Measurements from ENCODE around the gene NPSR1.
"Not testable (repeated sequence)": the region's sequence is repeated elsewhere in the genome, so short reads cannot be mapped to it uniquely, and the experiment has no call there.

The NPSR1 gene

DNA sequence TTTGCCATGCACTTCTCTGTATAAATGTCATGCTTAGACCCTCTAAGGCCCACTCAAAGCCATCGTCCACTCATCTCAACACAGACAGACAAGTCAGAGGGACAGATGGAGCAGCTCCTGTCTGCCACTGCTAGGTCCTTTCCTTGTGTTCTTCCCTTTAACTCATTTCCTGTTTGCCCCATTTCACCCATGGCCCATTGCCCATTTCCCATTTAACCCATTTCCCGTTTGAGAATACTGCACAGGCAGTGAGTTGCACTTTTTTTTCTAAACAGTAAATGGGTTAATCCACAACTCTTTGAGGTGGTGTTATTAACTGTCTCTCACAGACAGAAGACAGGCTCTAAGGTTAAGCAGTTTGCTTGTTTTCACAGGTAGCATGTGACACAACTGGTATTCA is 179.3 kb downstream of the NPSR1 start:
- DNase-seq (ENCODE audit: low spot score) = no peak

GRCh38 chr7:34837801-34838201 is 179.8 kb downstream of the NPSR1 start:
- DNase-seq (ENCODE audit: low spot score) = no peak

GRCh38 chr7:34838329-34838728 is 180.3 kb downstream of the NPSR1 start:
- no peak for DNase-seq (ENCODE audit: low spot score)

DNA sequence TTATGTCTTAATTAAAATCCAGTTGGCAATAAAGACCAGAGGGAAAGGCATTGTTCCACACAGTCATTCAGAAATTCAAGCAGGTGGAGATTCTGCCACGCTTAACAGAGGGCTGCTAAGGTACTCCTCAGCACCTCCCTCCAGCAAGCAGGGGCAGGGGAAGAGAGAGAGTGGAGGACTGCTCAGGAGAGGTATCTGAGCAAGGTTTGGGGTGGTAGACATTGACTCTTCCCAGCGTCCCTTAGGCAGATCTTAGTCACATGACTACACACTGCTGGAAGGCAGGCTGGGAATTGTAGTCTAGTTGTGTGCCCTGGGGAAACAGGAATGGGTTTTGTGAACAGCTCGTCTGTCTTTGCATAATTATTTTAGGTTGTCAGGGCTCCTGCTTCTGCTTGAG is 181.6 kb downstream of the NPSR1 start:
- DNase-seq (ENCODE audit: low spot score) = no peak

DNA sequence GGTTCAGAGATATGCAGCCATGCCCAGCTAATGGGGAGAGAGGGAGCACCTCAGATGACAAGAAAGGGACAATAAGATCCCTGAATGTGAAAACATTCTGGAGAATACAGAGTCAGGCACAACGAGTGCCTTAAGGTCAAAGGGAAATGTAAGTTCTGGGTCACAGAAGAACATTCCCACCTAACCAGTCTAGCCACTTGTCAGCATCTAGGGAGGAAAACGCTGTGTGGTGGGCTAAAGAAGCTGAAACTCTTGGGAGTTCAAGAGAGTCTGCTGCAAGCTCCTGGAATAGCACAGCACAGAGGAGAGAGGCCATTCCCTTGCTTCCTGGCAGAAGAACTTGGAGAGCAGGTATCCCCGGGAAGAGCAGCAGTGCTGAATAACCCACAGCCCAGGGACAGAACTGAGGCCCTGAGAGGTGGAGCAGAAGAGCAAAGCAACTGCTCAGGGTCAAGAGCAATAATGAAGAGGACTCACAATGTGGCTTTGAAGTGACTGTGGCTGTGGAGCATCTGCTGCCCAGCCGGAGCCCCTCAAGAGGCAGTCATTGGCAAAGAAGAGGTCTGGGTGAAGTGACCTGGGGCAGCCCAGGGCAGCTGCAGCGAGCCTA is 182.3 kb downstream of the NPSR1 start:
- no peak for DNase-seq (ENCODE audit: low spot score)

- DNase-seq (ENCODE audit: low spot score) = no peak
Measured at GRCh38 chr7:34841326-34841725, 183.3 kb downstream of the NPSR1 start.

- DNase-seq (ENCODE audit: low spot score) = no peak
Measured at GRCh38 chr7:34842782-34843181, 184.8 kb downstream of the NPSR1 start.

GRCh38 chr7:34844406-34844805 is 186.4 kb downstream of the NPSR1 start:
- no peak for DNase-seq (ENCODE audit: low spot score)

- no peak for DNase-seq (ENCODE audit: low spot score)
Measured at GRCh38 chr7:34844936-34845665, 187.1 kb downstream of the NPSR1 start.

DNA sequence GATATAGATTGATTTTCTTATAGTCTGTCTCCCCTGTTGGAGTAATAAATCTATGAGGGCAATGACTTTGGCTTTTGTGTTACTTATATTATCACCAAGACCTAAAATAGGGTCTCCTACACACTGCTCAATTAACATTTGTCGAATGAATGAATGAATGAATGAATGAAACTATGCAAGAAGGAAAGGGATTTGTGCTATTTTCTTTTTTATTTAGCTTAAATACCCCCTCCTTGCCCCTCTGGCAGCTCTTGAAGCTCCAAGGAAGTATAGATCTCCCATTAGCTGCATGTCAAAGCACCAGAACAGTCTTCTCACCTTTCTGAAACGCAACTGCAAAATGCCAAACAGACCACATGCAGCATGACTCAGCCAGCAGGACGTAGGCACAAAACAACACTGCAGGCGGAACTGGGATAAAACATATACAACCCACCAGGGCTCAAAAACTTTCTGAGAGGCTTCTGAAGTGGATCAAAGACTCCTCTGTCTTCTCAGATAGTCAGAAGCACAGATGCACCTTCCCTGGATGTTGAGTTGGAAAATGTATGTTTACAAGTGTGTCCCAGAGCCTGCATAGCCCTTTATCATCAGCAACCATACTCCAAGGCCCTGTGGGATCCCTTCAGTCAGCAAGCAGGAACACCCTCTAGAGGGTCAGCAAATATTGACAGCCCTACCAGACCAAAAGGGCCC is 187.8 kb downstream of the NPSR1 start:
- no peak for DNase-seq (ENCODE audit: low spot score)

GRCh38 chr7:34846976-34847375 is 189.0 kb downstream of the NPSR1 start:
- DNase-seq (ENCODE audit: low spot score) = no peak

DNA sequence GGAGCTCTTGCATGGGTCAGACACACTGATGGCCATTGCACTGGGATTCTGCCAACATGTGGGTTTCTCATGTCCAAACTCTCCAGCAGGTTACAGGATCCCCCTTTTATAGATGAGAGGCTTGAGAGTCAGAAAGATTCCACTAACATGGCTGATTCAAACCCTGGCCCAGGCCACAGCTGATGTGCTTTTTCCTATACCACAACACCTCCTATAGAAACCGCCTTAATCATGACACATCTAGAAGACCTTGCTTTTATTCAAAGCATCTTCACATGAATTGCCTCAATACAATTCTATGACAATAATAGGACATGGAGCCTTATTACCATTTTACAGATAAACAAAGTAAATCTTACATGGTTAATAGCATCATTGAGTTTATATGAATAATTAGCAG is 190.7 kb downstream of the NPSR1 start:
- no peak for DNase-seq (ENCODE audit: low spot score)

DNA sequence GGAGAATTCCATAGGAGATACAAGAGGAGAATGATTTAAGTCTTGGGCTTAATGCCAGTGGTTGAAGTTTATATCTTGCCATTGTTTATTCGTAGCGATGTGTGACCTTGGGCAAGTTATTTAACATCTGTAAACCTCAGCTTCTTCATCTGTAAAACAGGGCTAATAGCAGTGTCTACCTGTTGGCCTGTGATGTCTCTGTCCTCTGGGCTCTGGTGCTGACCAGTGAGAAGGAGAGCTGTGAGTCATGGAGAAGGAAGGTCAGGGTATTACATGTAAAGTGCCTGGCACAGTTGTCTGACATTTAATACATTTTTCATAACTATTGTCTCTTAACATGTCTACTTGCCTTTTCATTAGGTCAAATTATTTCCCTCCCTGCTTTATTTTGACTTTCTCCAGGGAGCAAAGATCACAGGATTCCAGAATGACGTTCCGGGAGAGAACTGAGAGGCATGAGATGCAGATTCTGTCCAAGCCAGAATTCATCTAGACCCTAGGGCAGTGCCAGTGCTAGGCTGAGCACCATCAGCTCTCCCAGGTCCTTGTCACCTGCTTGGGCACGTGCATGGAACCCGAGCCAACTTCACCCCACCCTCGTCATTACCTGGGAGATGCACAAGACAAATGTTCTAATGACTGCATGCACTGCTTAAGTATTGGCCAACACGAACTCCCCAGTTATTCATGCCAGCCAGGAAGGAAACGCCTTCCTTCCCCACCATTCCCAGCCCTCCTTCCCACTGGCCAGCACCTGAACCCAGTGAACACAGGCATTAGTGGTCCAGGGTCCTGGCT is 191.3 kb downstream of the NPSR1 start:
- DNase-seq (ENCODE audit: low spot score) = no peak

DNA sequence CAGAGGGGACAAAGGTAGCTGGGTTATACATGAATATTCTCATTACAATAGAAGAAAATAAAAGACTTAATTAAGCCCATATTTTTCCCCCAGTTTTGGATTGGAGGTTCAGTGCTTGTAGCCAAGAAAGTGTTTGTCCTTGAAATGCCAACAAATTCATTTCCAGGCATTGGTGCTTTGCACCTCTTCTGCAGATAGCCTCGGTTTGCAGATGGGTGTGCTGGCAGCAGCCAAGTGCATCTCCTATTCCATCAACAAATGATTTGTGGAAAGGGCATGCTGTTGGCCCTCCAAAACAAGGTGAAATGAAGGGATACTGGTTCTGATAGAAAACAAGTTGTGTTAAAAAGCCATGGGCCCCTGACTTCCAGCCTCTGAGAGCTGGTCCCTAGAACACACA is 192.0 kb downstream of the NPSR1 start:
- DNase-seq (ENCODE audit: low spot score) = no peak

DNA sequence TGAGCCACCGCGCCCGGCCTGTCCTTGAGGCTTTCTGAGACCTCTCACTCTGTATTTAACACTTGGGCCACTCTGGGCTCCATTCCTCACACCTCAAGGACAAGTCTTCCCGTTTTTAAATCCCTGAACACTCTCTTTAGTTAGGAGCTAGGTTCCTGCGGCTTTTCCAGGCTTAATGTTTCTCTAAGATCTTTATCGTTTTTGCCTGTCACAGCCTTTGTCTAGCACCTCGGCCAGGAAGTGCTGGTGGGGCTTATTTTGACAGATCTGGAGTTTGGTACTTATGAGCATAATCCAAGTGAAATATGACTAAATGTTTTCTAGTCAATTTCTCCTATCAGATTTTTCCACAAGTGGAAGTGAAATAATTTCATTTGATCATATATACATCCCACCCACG is 192.7 kb downstream of the NPSR1 start:
- no peak for DNase-seq (ENCODE audit: low spot score)

DNA sequence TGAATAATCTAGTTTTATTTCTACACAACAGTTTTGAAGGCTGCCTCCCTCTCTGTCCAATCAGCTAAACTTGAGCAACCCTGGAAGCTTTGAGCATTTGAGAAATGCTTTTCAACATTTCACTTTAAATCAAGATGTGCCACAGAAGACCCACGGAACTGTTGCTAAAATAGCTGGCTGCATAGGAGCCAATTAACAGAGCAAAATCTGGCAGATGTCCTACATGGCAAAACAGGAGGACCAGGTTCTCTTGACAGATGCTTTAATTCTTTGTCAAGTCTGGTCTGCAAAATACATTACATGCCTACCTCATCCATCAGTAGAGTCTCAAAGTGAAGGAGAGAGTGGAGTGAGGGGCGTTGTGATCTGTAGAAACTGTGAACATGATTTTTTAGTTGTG is 193.4 kb downstream of the NPSR1 start:
- no peak for DNase-seq (ENCODE audit: low spot score)

DNA sequence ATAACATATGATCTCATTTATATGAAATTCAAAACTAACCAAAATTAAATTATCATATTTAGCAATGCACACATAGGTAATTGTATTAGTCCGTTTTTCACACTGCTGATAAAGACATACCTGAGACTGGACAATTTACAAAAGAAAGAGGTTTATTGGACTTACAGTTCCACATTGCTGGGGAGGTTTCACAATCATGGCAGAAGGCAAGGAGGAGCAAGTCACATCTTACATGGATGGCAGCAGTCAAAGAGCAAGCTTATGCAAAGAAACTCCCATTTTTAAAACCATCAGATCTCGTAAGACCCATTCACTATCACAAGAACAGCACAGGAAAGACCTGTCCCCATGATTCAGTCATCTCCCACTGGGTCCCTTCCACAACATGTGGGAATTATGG is 200.4 kb downstream of the NPSR1 start:
- DNase-seq (ENCODE audit: low spot score) = not testable (repeated sequence)

- not testable (repeated sequence) for DNase-seq (ENCODE audit: low spot score)
Measured at GRCh38 chr7:34859281-34859680, 201.3 kb downstream of the NPSR1 start.

GRCh38 chr7:34866222-34866621 is 208.2 kb downstream of the NPSR1 start:
- not testable (repeated sequence) for DNase-seq (ENCODE audit: low spot score)

DNA sequence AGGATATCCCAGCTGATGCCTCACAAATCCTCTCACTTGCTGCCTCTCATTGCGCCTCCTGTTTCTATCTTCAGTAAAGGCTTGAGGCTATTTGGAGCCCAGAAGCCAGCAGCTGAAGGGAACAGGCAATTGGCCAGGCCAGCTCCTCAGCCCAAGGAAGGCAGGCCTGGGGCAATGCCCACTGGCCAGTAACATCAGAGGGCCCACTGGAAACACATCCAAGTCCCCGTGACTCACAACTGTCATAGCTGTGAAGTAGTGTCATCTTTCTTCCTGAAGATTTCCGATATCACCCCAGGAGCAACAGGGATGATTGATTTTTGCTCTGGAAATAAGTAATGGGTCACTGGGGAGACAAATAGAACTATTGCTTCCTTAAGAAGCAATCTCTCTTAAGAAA is 209.3 kb downstream of the NPSR1 start:
- DNase-seq (ENCODE audit: low spot score) = not testable (repeated sequence)

- not testable (repeated sequence) for DNase-seq (ENCODE audit: low spot score)
Measured at GRCh38 chr7:34868602-34869001, 210.6 kb downstream of the NPSR1 start.

DNA sequence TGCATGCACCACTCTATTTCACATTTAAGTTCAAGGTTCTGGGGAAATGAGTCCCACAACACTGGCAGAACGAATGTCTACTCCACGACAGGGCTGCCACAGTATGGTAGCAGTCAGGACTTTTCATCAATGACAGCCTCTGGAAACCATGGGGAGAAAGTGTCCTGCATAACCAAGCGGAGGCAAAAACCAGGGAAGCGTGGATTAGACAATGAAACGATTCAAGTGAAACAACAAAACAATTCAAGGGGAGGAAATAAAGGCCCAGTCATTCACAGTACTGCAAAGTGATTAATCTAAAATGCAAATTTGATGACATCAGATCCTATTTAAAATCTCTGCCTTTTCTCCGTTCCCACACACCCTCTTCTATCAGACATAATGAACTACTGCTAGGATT is 211.0 kb downstream of the NPSR1 start:
- DNase-seq (ENCODE audit: low spot score) = no peak

DNA sequence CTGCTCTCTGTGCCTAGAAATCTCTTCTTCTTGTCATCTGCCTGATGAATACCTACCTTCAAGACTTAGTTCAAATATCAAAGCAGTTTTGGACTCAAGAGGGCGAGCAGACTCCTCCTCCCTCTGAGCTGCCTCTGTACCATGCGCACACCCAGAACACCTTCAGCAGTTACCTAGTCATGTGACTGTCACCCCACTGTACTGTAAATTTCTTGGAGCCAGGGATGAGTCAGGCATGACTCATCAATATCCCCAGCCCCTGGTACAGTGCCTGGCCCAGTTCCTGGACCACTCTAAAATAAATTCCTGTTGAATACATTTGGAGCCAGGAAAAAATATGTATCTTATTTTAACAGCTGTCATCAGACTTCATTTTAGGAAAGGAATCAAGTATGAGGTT is 212.0 kb downstream of the NPSR1 start:
- not testable (repeated sequence) for DNase-seq (ENCODE audit: low spot score)
